Ishikawa (cell line): ENCODE measurements around the gene MYBPC1.

Experiments
- EP300 ChIP-seq: IDR thresholded peaks from 2 replicates; pipeline ENCODE4 v1.6.1; 2012; ENCODE audit warnings: borderline replicate concordance
- RAD21 ChIP-seq: IDR thresholded peaks from 2 replicates; pipeline ENCODE4 v1.6.1; 2012; ENCODE audit warnings: low read depth
- TEAD4 ChIP-seq: IDR thresholded peaks from 2 replicates; pipeline ENCODE4 v1.6.1; 2012
- TF ChIP-seq, protein P1 (sequence below): IDR thresholded peaks from 2 replicates; pipeline ENCODE4 v1.6.1; 2012

DNA sequence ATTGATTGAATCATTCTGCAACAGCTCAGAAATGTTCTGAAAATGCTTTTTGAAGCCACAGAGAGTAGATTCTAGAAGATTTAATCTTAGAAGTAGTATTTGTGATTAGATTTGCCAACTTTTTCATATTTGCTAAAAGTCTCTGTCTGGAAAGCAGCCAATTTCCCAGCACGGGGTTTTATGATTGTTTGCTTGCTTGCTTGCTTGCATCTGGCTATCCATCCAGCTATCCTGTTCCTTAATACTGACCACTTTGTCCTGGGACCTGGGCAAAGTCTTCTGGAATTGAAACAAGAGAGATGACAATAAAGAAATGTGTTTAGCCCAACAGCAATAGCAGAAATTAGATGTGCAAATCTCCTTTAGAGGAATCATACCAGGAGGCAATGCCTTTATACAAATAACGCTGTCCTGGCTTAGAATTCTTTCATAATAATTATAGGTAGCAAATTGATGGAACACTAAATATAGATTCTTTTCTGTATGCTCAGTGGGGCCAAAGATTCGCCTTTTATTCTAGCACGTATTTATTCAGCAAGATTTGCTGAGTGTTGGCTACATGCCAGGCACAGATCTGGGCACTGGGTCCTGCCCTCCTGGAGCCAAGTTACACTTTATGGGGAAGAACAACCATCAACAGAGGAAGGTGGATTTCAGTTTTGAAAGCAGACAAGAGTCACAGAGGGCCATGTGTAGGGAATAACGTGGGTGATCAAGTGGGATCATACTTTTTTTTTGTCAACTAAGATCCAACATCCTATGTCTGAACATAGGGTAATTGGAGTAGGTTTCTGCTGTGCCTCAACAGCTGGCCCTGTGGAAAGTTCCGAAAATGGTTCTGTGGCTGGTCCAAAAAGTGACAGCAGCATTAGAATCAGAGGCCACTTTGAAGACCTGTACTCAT lies 25.3 kb downstream of the MYBPC1 start:
- TF ChIP-seq EP300 (no peak), RAD21 (no peak), TEAD4 (no peak)
- TF ChIP-seq, protein P1, sequence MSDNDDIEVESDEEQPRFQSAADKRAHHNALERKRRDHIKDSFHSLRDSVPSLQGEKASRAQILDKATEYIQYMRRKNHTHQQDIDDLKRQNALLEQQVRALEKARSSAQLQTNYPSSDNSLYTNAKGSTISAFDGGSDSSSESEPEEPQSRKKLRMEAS = no peak
